H9 (cell line): ENCODE results near the gene TCF7L2. TPM values are rescaled to one million over a fixed set of nuclear protein-coding genes. Genes with fewer than 3 reads are reported as not detected.
A peak's percentile ranks its signal among the peaks of the same experiment; 100 is the strongest.

Source experiments
- DNase-seq: peaks from one replicate; pipeline ENCODE4 v3.0.0-alpha.2; 2017
- H2AFZ ChIP-seq: one replicate; pipeline ENCODE4 v1.6.1; 2013; ENCODE audit warnings: mild to moderate bottlenecking, low read length, control low read depth, moderate library complexity
- H2AK5ac ChIP-seq: 2 replicates; pipeline ENCODE4 v1.6.1; 2013; ENCODE audit warnings: low read length, control low read depth, mixed read lengths; ENCODE audit not compliant: insufficient read length
- H2BK120ac ChIP-seq: one replicate; pipeline ENCODE4 v1.6.1; 2013; ENCODE audit warnings: low read depth, mild to moderate bottlenecking, low read length, control low read depth, inconsistent platforms; ENCODE audit not compliant: poor library complexity, severe bottlenecking
- H2BK12ac ChIP-seq: 2 replicates; pipeline ENCODE4 v1.6.1; 2013; ENCODE audit warnings: low read length, control low read depth, mixed read lengths, low read depth; ENCODE audit not compliant: insufficient read length
- H2BK15ac ChIP-seq: 2 replicates; pipeline ENCODE4 v1.6.1; 2013; ENCODE audit warnings: low read depth, low read length, control low read depth
- H2BK20ac ChIP-seq: one replicate; pipeline ENCODE4 v1.6.1; 2013; ENCODE audit warnings: low read depth, mild to moderate bottlenecking, low read length, control low read depth, inconsistent platforms; ENCODE audit not compliant: poor library complexity, severe bottlenecking
- H2BK5ac ChIP-seq: 2 replicates; pipeline ENCODE4 v1.6.1; 2013; ENCODE audit warnings: low read length, control low read depth, mixed read lengths; ENCODE audit not compliant: insufficient read length
- H3K14ac ChIP-seq: 2 replicates; pipeline ENCODE4 v1.6.1; 2013; ENCODE audit warnings: low read length, control low read depth; ENCODE audit not compliant: insufficient read depth
- H3K18ac ChIP-seq: 2 replicates; pipeline ENCODE4 v1.6.1; 2013; ENCODE audit warnings: low read depth, mild to moderate bottlenecking, mixed read lengths, low read length, control low read depth; ENCODE audit not compliant: insufficient read length
- H3K23ac ChIP-seq: 2 replicates; pipeline ENCODE4 v1.6.1; 2013; ENCODE audit warnings: low read length, control low read depth, mixed read lengths, low read depth; ENCODE audit not compliant: insufficient read length
- H3K23me2 ChIP-seq: 2 replicates; pipeline ENCODE4 v1.6.1; 2013; ENCODE audit warnings: low read depth, mild to moderate bottlenecking, mixed read lengths, low read length, control low read depth; ENCODE audit not compliant: insufficient read length, poor library complexity, severe bottlenecking
- H3K27ac ChIP-seq: 2 replicates; pipeline ENCODE4 v1.5.1; 2013; ENCODE audit warnings: low read length, control low read depth, mixed read lengths, low read depth; ENCODE audit not compliant: insufficient read length
- H3K27me3 ChIP-seq: 2 replicates; pipeline ENCODE4 v1.6.1; 2013; ENCODE audit warnings: low read length, control low read depth, inconsistent platforms; ENCODE audit not compliant: insufficient read depth
- H3K4ac ChIP-seq: 2 replicates; pipeline ENCODE4 v1.6.1; 2013; ENCODE audit warnings: low read depth, mild to moderate bottlenecking, control low read depth, inconsistent platforms, low read length, moderate library complexity
- H3K4me1 ChIP-seq: 2 replicates; pipeline ENCODE4 v1.6.1; 2013; ENCODE audit warnings: low read length, control low read depth, inconsistent platforms; ENCODE audit not compliant: insufficient read depth
- H3K4me2 ChIP-seq: 2 replicates; pipeline ENCODE4 v1.6.1; 2013; ENCODE audit warnings: low read length, control low read depth, mixed read lengths; ENCODE audit not compliant: insufficient read length, insufficient read depth
- H3K56ac ChIP-seq: 2 replicates; pipeline ENCODE4 v1.6.1; 2013; ENCODE audit warnings: low read depth, mild to moderate bottlenecking, mixed read lengths, low read length, control low read depth; ENCODE audit not compliant: insufficient read length
- H3K79me1 ChIP-seq: 2 replicates; pipeline ENCODE4 v1.6.1; 2013; ENCODE audit warnings: low read depth, mild to moderate bottlenecking, moderate library complexity, low read length, control low read depth, inconsistent platforms; ENCODE audit not compliant: insufficient read depth, poor library complexity, severe bottlenecking
- H3K79me2 ChIP-seq: 2 replicates; pipeline ENCODE4 v1.6.1; 2013; ENCODE audit warnings: low read length, control low read depth, inconsistent platforms; ENCODE audit not compliant: insufficient read depth
- H3K9ac ChIP-seq: 2 replicates; pipeline ENCODE4 v1.6.1; 2013; ENCODE audit warnings: low read length, control low read depth, mixed read lengths; ENCODE audit not compliant: insufficient read length; ENCODE audit errors: extremely low read depth
- H3K9me3 ChIP-seq: one replicate; pipeline ENCODE4 v1.6.1; 2013; ENCODE audit warnings: low read depth, low read length, inconsistent platforms; ENCODE audit not compliant: control insufficient read depth
- H3T11ph ChIP-seq: one replicate; pipeline ENCODE4 v1.6.1; 2013; ENCODE audit warnings: mild to moderate bottlenecking, low read length, control low read depth, inconsistent platforms
- H4K20me1 ChIP-seq: one replicate; pipeline ENCODE4 v1.6.1; 2013; ENCODE audit not compliant: control insufficient read depth, insufficient read length, insufficient read depth
- H4K5ac ChIP-seq: 2 replicates; pipeline ENCODE4 v1.6.1; 2013; ENCODE audit warnings: low read depth, mild to moderate bottlenecking, mixed read lengths, low read length, control low read depth; ENCODE audit not compliant: insufficient read length
- H4K8ac ChIP-seq: replicated peaks from 2 replicates; pipeline ENCODE4 v1.6.1; 2013; ENCODE audit warnings: low read length, control low read depth, mixed read lengths, low read depth; ENCODE audit not compliant: insufficient read length
- H4K91ac ChIP-seq: 2 replicates; pipeline ENCODE4 v1.6.1; 2013; ENCODE audit warnings: low read depth, mild to moderate bottlenecking, moderate library complexity, mixed read lengths, low read length, control low read depth; ENCODE audit not compliant: insufficient read length
- H3K27ac Mint-ChIP-seq, 3 experiments: 2 replicates in 2 of 3; 3 replicates in 1 of 3; pipeline ENCODE4 v1.8.0; 2020 to 2021; ENCODE audit warnings: mixed read lengths in 3 of 3, mild to moderate bottlenecking in 1 of 3, moderate library complexity in 1 of 3
- H3K27me3 Mint-ChIP-seq: 2 replicates; pipeline ENCODE4 v1.8.0; 2021; ENCODE audit warnings: low read depth, mild to moderate bottlenecking, moderate library complexity, mixed read lengths
- H3K36me3 Mint-ChIP-seq, 3 experiments: 2 replicates in 2 of 3; 3 replicates in 1 of 3; pipeline ENCODE4 v1.8.0; 2020 to 2021; ENCODE audit warnings: low read depth in 3 of 3, mixed read lengths in 3 of 3; ENCODE audit not compliant: insufficient read depth in 1 of 3
- H3K4me1 Mint-ChIP-seq, 2 experiments: 2 replicates each; pipeline ENCODE4 v1.8.0; 2020; ENCODE audit warnings: mixed read lengths in 2 of 2
- H3K4me3 Mint-ChIP-seq, 2 experiments: 2 replicates in 1 of 2; 3 replicates in 1 of 2; pipeline ENCODE4 v1.8.0; 2020 to 2021; ENCODE audit warnings: mild to moderate bottlenecking in 2 of 2, mixed read lengths in 2 of 2, moderate library complexity in 1 of 2
- H3K9me3 Mint-ChIP-seq, 2 experiments: 2 replicates in 1 of 2; 3 replicates in 1 of 2; pipeline ENCODE4 v1.8.0; 2020; ENCODE audit warnings: mild to moderate bottlenecking in 2 of 2, mixed read lengths in 2 of 2, moderate library complexity in 1 of 2
- CTCF ChIP-seq: fragments of 200-600 bp; sonication (generic); conservative IDR thresholded peaks from 3 replicates; pipeline ENCODE4 v1.8.0; 2021; ENCODE audit warnings: antibody characterized with exemption, mild to moderate bottlenecking
- WGBS: extraction: QIAGEN DNeasy Blood & Tissue Kit; methylation state at CpG from one replicate; pipeline ENCODE4 v1.1.7; 2013; ENCODE audit warnings: missing lambda C conversion rate, low lambda C conversion rate, mixed read lengths; ENCODE audit not compliant: insufficient read length; ENCODE audit errors: extremely low coverage; 5-methylcytosine and 5-hydroxymethylcytosine counted together
- total RNA-seq: library from RNA; stranded (reverse); gene quantifications from 2 replicates; pipeline ENCODE4 v1.2.1, GENCODE V29; 2021

The TCF7L2 gene
- total RNA-seq, 1 experiment from 2014 or later: 71.1 TPM

- Histone ChIP-seq H4K91ac (no peak overlapping the region), H3K4me2 (no peak overlapping the region), H2AK5ac (no peak overlapping the region), H3K23me2 (no peaks in the 10 kb centered on the region), H4K8ac (no peak overlapping the region), H4K20me1 (peaks cover 2% of the 10 kb centered on the region), H3K9me3 (no peaks in the 10 kb centered on the region), H3K79me1 (peaks cover 16% of the 10 kb centered on the region), H3K14ac (no peak overlapping the region), H4K5ac (no peak overlapping the region), H3K4me1 (peaks cover 13% of the 10 kb centered on the region; the same call in 1 of the 2 replicates), H2BK12ac (no peak overlapping the region), H3K9ac (no peak overlapping the region), H3K4ac (no peak overlapping the region), H3K27ac (no peak overlapping the region), H3K23ac (no peak overlapping the region), H3K79me2 (peaks cover 59% of the 10 kb centered on the region; the same call in 1 of the 2 replicates), H2AFZ (no peak overlapping the region), H3K18ac (no peak overlapping the region), H3T11ph (no peak overlapping the region), H2BK120ac (no peak overlapping the region), H3K56ac (no peak overlapping the region), H2BK15ac (no peak overlapping the region), H2BK20ac (no peak overlapping the region), H2BK5ac (no peak overlapping the region), H3K27me3 (no peaks in the 10 kb centered on the region)
- Mint-ChIP-seq H3K36me3 (peaks cover 2 to 27% (median 25%) of the 10 kb centered on the region in 3 experiments; a peak in 5 of 7 replicates), H3K4me1 (peaks cover 75 to 77% of the 10 kb centered on the region in 2 experiments), H3K4me3 (no peak overlapping the region), H3K9me3 (no peaks in the 10 kb centered on the region), H3K27ac (peak overlapping the region in 1 of 3 experiments; percentile 82; a peak in 3 of 7 replicates), H3K27me3 (no peaks in the 10 kb centered on the region)
- no CpG with 5 or more reads among the region's 1 CpG for WGBS
- no peak for DNase-seq
- no peak for TF ChIP-seq CTCF
Measured at GRCh38 chr10:113031147-113031546, 81.1 kb downstream of the TCF7L2 start.
